Ishikawa (cell line): ENCODE data around the gene C18orf63.

Source experiments
- CEBPB ChIP-seq: IDR thresholded peaks from 2 replicates; pipeline ENCODE4 v1.6.1; 2012
- EGR1 ChIP-seq: IDR thresholded peaks from 2 replicates; pipeline ENCODE4 v1.6.1; 2012
- EP300 ChIP-seq: IDR thresholded peaks from 2 replicates; pipeline ENCODE4 v1.6.1; 2012; ENCODE audit warnings: borderline replicate concordance
- FOXM1 ChIP-seq: IDR thresholded peaks from 2 replicates; pipeline ENCODE4 v1.6.1; 2012; ENCODE audit warnings: low read depth, borderline replicate concordance
- MAX ChIP-seq: IDR thresholded peaks from 2 replicates; pipeline ENCODE4 v1.6.1; 2012
- NFIC ChIP-seq: IDR thresholded peaks from 2 replicates; pipeline ENCODE4 v1.6.1; 2012
- RAD21 ChIP-seq: IDR thresholded peaks from 2 replicates; pipeline ENCODE4 v1.6.1; 2012; ENCODE audit warnings: low read depth
- REST ChIP-seq: IDR thresholded peaks from 2 replicates; pipeline ENCODE4 v1.6.1; 2012; ENCODE audit warnings: low read depth, mild to moderate bottlenecking
- TAF1 ChIP-seq: IDR thresholded peaks from 2 replicates; pipeline ENCODE4 v1.6.1; 2012; ENCODE audit warnings: low read depth, mild to moderate bottlenecking
- TCF12 ChIP-seq: IDR thresholded peaks from 2 replicates; pipeline ENCODE4 v1.6.1; 2012; ENCODE audit warnings: low read depth
- TEAD4 ChIP-seq: IDR thresholded peaks from 2 replicates; pipeline ENCODE4 v1.6.1; 2012
- USF1 ChIP-seq: IDR thresholded peaks from 2 replicates; pipeline ENCODE4 v1.6.1; 2012
- YY1 ChIP-seq: IDR thresholded peaks from 2 replicates; pipeline ENCODE4 v1.6.1; 2012; ENCODE audit warnings: low read depth
- ZBTB7A ChIP-seq: IDR thresholded peaks from 2 replicates; pipeline ENCODE4 v1.6.1; 2012; ENCODE audit warnings: low read depth

The C18orf63 gene

GRCh38 chr18:74282755-74283554, 32.7 kb upstream of the C18orf63 start:
- 0 out of 2 replicates have a peak, but pooled peaks have one; percentile 9 for TF ChIP-seq TCF12
- TF ChIP-seq REST, result no peak
- TF ChIP-seq TEAD4, result no peak

GRCh38 chr18:74283646-74284045, 32.0 kb upstream of the C18orf63 start:
- TF ChIP-seq CEBPB (no peak), NFIC (no peak), TAF1 (no peak)

- TF ChIP-seq MAX, result no peak
- no peak for TF ChIP-seq USF1
- TF ChIP-seq CEBPB, result no peak
- TF ChIP-seq YY1, result no peak
- no peak for TF ChIP-seq NFIC
- TF ChIP-seq ZBTB7A, result no peak
- TF ChIP-seq FOXM1, result no peak
Measured at GRCh38 chr18:74284191-74284979, 31.3 kb upstream of the C18orf63 start.

- no peak for TF ChIP-seq TEAD4
- TF ChIP-seq EGR1, result no peak
- TF ChIP-seq REST, result no peak
- TF ChIP-seq USF1, result no peak
- no peak for TF ChIP-seq TAF1
- no peak for TF ChIP-seq YY1
- TF ChIP-seq TCF12, result no peak
- no peak for TF ChIP-seq FOXM1
Measured at GRCh38 chr18:74284980-74285355, 30.7 kb upstream of the C18orf63 start.

GRCh38 chr18:74286106-74286855, 29.4 kb upstream of the C18orf63 start:
- TF ChIP-seq USF1 (no peak), ZBTB7A (no peak), RAD21 (no peak), EGR1 (no peak), TAF1 (no peak), TCF12 (no peak), TEAD4 (no peak)

GRCh38 chr18:74286856-74287255, 28.8 kb upstream of the C18orf63 start:
- no peak for TF ChIP-seq EP300
- no peak for TF ChIP-seq YY1
- TF ChIP-seq REST, result no peak
- TF ChIP-seq TAF1, result no peak
- no peak for TF ChIP-seq CEBPB
- no peak for TF ChIP-seq EGR1
- no peak for TF ChIP-seq TEAD4
- TF ChIP-seq TCF12, result no peak
